ENCODE measurements around the gene SSH2.

GRCh38 chr17:29671661-29672060, 258.4 kb downstream of the SSH2 start:
- TF ChIP-seq CTCF (IDR thresholded peaks at IDR 0.05) (no peak), POLR2A (IDR thresholded peaks at IDR 0.05) (no peak)

Data from ovary (tissue), 3 donors.